Upper lobe of left lung (tissue), 6 donors: Measurements from ENCODE around the gene APLNR. TPM values are rescaled to one million over a fixed set of nuclear protein-coding genes. Genes with fewer than 3 reads are reported as not detected.

Source experiments
- ATAC-seq, 2 donors: fragments of 200-7000 bp; cut with Tn5 transposase; one replicate each; pipeline ENCODE4 v1.9.1; 2022; ENCODE audit warnings: mild to moderate bottlenecking in 2 of 2, moderate library complexity in 2 of 2; ENCODE audit not compliant: low FRiP score in 2 of 2
- DNase-seq, 2 donors: peaks; one replicate each; pipeline ENCODE4 v3.0.0-alpha.2; 2019 to 2020
- H3K27ac ChIP-seq, 4 donors: fragments of 200-600 bp; sonication (generic); one replicate each; pipeline ENCODE4 v1.5.1; 2016 to 2019
- H3K27me3 ChIP-seq, 4 donors: fragments of 200-600 bp; sonication (generic); one replicate each; pipeline ENCODE4 v1.5.1; 2017 to 2019
- H3K36me3 ChIP-seq, 4 donors: fragments of 200-600 bp; sonication (generic); one replicate each; pipeline ENCODE4 v1.5.1; 2016 to 2019
- H3K4me1 ChIP-seq, 4 donors: fragments of 200-600 bp; sonication (generic); one replicate each; pipeline ENCODE4 v1.5.1; 2018 to 2019
- H3K4me3 ChIP-seq, 4 donors: fragments of 200-600 bp; sonication (generic); one replicate each; pipeline ENCODE4 v1.5.1; 2017 to 2019; ENCODE audit warnings: mild to moderate bottlenecking in 2 of 4, moderate library complexity in 1 of 4
- H3K9me3 ChIP-seq, 4 donors: fragments of 200-600 bp; sonication (generic); one replicate each; pipeline ENCODE4 v1.5.1; 2018 to 2019
- CTCF ChIP-seq, 6 experiments: fragments of 450-650 bp in 4 of 6; fragments of 200-600 bp in 2 of 6; sonication (generic) in 2 of 6; IDR thresholded peaks; one replicate each; pipeline ENCODE4 v1.5.1; 2016 to 2019; ENCODE audit warnings: antibody characterized with exemption in 6 of 6
- EP300 ChIP-seq, 4 donors: sonication (generic); formaldehyde crosslinking; IDR thresholded peaks; one replicate each; pipeline ENCODE4 v1.5.1; 2017; ENCODE audit warnings: antibody characterized with exemption in 4 of 4, control low read depth in 2 of 4
- POLR2A ChIP-seq, 4 donors: fragments of 450-650 bp; IDR thresholded peaks; one replicate each; pipeline ENCODE4 v1.5.1; 2016 to 2017; ENCODE audit warnings: antibody characterized with exemption in 4 of 4, mild to moderate bottlenecking in 2 of 4
- POLR2AphosphoS5 ChIP-seq, 2 donors: sonication (generic); formaldehyde crosslinking; IDR thresholded peaks; one replicate each; pipeline ENCODE4 v1.5.1; 2017; ENCODE audit warnings: antibody characterized with exemption in 2 of 2
- WGBS, 2 donors: methylation state at CpG; one replicate each; pipeline ENCODE4 v1.1.5; 2017 to 2018; 5-methylcytosine and 5-hydroxymethylcytosine counted together
- total RNA-seq, 6 donors: library from RNA; depleted of rRNA in 4 of 6; stranded (reverse); fragments of >200 nt in 4 of 6; gene quantifications; one replicate each; pipeline versions ENCODE4 v1.1.0 to v1.2.1, GENCODE V29; 2016 to 2021
- donor health status: DM: no; HTN: no; CAD: no; lungs with moderate emphysema.
- donor health status: DM: no; HTN: yes; CAD: no; lungs with severe emphysema.

The APLNR gene
- total RNA-seq, 6 donors from 2014 or later = 1.1 to 5.7 (median 1.9) TPM; not detected in 1

- WGBS, 2 donors = 8 to 11% methylated on average over 14 of the region's 14 CpGs
- DNase-seq (peak in 1 of 2 donors; percentile 79), ATAC-seq (peak; percentile 79 to 91)
- peak overlapping the region in 2 of 4 donors; percentile 18 for H3K4me3 ChIP-seq
- TF ChIP-seq POLR2AphosphoS5 (IDR thresholded peaks at IDR 0.05) (peak; percentile 62 to 73), EP300 (IDR thresholded peaks at IDR 0.05) (peak in 1 of 4 donors; percentile 84), POLR2A (IDR thresholded peaks at IDR 0.05) (no peak), CTCF (IDR thresholded peaks at IDR 0.05) (peak; percentile 68 to 83 (median 74))
- H3K36me3 ChIP-seq = no peaks in the 10 kb centered on the region
- H3K9me3 ChIP-seq = peaks cover 0 to 10% (median 2%) of the 10 kb centered on the region in 4 donors
- peak overlapping the region; percentile 78 to 88 (median 81) for H3K27ac ChIP-seq
- no peaks in the 10 kb centered on the region for H3K27me3 ChIP-seq
- H3K4me1 ChIP-seq = peaks cover 24 to 36% (median 29%) of the 10 kb centered on the region in 4 donors
Measured at GRCh38 chr11:57277845-57278720, 41.0 kb upstream of the APLNR start.

- DNase-seq (no peak), ATAC-seq (peak in 1 of 2 donors; percentile 39)
- no peaks in the 10 kb centered on the region for H3K36me3 ChIP-seq
- peak overlapping the region; percentile 78 to 88 (median 81) for H3K27ac ChIP-seq
- H3K9me3 ChIP-seq = peaks cover 0 to 13% (median 3%) of the 10 kb centered on the region in 4 donors
- peak overlapping the region in 1 of 4 donors; percentile 18 for H3K4me3 ChIP-seq
- H3K4me1 ChIP-seq = peaks cover 24 to 36% (median 29%) of the 10 kb centered on the region in 4 donors
- WGBS, 2 donors = 39 to 53% methylated on average over 6 of the region's 6 CpGs
- H3K27me3 ChIP-seq = no peaks in the 10 kb centered on the region
- TF ChIP-seq CTCF (IDR thresholded peaks at IDR 0.05) = no peak
- TF ChIP-seq EP300 (IDR thresholded peaks at IDR 0.05) = peak in 1 of 4 donors; percentile 50
- no peak for TF ChIP-seq POLR2A (IDR thresholded peaks at IDR 0.05)
- peak in 1 of 2 donors; percentile 48 for TF ChIP-seq POLR2AphosphoS5 (IDR thresholded peaks at IDR 0.05)
Measured at GRCh38 chr11:57276971-57277675, 40.1 kb upstream of the APLNR start.

GRCh38 chr11:57276169-57276970 lies 39.3 kb upstream of the APLNR start:
- no peak for ATAC-seq
- H3K9me3 ChIP-seq = peaks cover 0 to 13% (median 3%) of the 10 kb centered on the region in 4 donors
- WGBS, 2 donors = 62 to 69% methylated on average over 3 of the region's 3 CpGs
- H3K4me3 ChIP-seq = no peak overlapping the region
- TF ChIP-seq POLR2A (IDR thresholded peaks at IDR 0.05) (no peak), EP300 (IDR thresholded peaks at IDR 0.05) (no peak)
- H3K36me3 ChIP-seq = no peaks in the 10 kb centered on the region
- H3K27ac ChIP-seq = peak overlapping the region; percentile 4 to 81 (median 52)
- peaks cover 24 to 36% (median 29%) of the 10 kb centered on the region in 4 donors for H3K4me1 ChIP-seq
- no peaks in the 10 kb centered on the region for H3K27me3 ChIP-seq
- no peak for DNase-seq

DNA sequence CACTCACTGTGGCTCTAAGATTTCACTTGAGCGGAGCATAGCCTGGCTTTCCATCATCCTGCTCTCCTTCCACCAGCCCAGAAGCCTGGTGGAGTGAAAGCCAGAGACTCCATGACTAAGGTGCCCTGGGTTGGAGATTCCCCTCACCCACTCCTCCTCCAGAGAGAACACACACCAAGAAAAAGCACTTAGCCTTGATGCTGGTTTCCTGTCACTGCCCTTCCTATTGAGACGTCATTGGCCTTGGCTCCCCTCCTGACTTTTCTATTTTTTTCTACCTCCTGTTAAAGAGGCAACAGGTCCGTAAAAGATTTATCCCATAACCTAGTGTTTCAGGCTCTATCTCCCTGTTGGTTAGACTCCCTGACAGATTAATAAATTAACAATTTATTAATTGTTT lies 38.5 kb upstream of the APLNR start:
- Histone ChIP-seq H3K4me3 (no peak overlapping the region), H3K9me3 (peaks cover 0 to 13% (median 3%) of the 10 kb centered on the region in 4 donors), H3K4me1 (peaks cover 24 to 36% (median 29%) of the 10 kb centered on the region in 4 donors), H3K27ac (peak overlapping the region in 2 of 4 donors; percentile 54 to 81), H3K27me3 (no peaks in the 10 kb centered on the region), H3K36me3 (no peaks in the 10 kb centered on the region)
- TF ChIP-seq CTCF (IDR thresholded peaks at IDR 0.05) = no peak
- DNase-seq = no peak
- WGBS, 2 donors = 49 to 50% methylated on average over 3 of the region's 3 CpGs
- ATAC-seq = no peak
